Upper lobe of left lung (tissue), 6 donors: Measurements from ENCODE around the gene NEUROG1. TPM values are rescaled to one million over a fixed set of nuclear protein-coding genes. Genes with fewer than 3 reads are reported as not detected.

Source experiments
- ATAC-seq, 2 donors: fragments of 200-7000 bp; cut with Tn5 transposase; one replicate each; pipeline ENCODE4 v1.9.1; 2022; ENCODE audit warnings: mild to moderate bottlenecking in 2 of 2, moderate library complexity in 2 of 2; ENCODE audit not compliant: low FRiP score in 2 of 2
- DNase-seq, 2 donors: peaks; one replicate each; pipeline ENCODE4 v3.0.0-alpha.2; 2019 to 2020
- H3K27ac ChIP-seq, 4 donors: fragments of 200-600 bp; sonication (generic); one replicate each; pipeline ENCODE4 v1.5.1; 2016 to 2019
- H3K27me3 ChIP-seq, 4 donors: fragments of 200-600 bp; sonication (generic); one replicate each; pipeline ENCODE4 v1.5.1; 2017 to 2019
- H3K36me3 ChIP-seq, 4 donors: fragments of 200-600 bp; sonication (generic); one replicate each; pipeline ENCODE4 v1.5.1; 2016 to 2019
- H3K4me1 ChIP-seq, 4 donors: fragments of 200-600 bp; sonication (generic); one replicate each; pipeline ENCODE4 v1.5.1; 2018 to 2019
- H3K4me3 ChIP-seq, 4 donors: fragments of 200-600 bp; sonication (generic); one replicate each; pipeline ENCODE4 v1.5.1; 2017 to 2019; ENCODE audit warnings: mild to moderate bottlenecking in 2 of 4, moderate library complexity in 1 of 4
- H3K9me3 ChIP-seq, 4 donors: fragments of 200-600 bp; sonication (generic); one replicate each; pipeline ENCODE4 v1.5.1; 2018 to 2019
- EP300 ChIP-seq, 4 donors: sonication (generic); formaldehyde crosslinking; IDR thresholded peaks; one replicate each; pipeline ENCODE4 v1.5.1; 2017; ENCODE audit warnings: antibody characterized with exemption in 4 of 4, control low read depth in 2 of 4
- POLR2A ChIP-seq, 4 donors: fragments of 450-650 bp; IDR thresholded peaks; one replicate each; pipeline ENCODE4 v1.5.1; 2016 to 2017; ENCODE audit warnings: antibody characterized with exemption in 4 of 4, mild to moderate bottlenecking in 2 of 4
- POLR2AphosphoS5 ChIP-seq, 2 donors: sonication (generic); formaldehyde crosslinking; IDR thresholded peaks; one replicate each; pipeline ENCODE4 v1.5.1; 2017; ENCODE audit warnings: antibody characterized with exemption in 2 of 2
- WGBS, 2 donors: methylation state at CpG; one replicate each; pipeline ENCODE4 v1.1.5; 2017 to 2018; 5-methylcytosine and 5-hydroxymethylcytosine counted together
- total RNA-seq, 6 donors: library from RNA; depleted of rRNA in 4 of 6; stranded (reverse); fragments of >200 nt in 4 of 6; gene quantifications; one replicate each; pipeline versions ENCODE4 v1.1.0 to v1.2.1, GENCODE V29; 2016 to 2021
- TF ChIP-seq, protein P1 (sequence below), 6 experiments: fragments of 450-650 bp in 4 of 6; fragments of 200-600 bp in 2 of 6; sonication (generic) in 2 of 6; IDR thresholded peaks; one replicate each; pipeline ENCODE4 v1.5.1; 2016 to 2019; ENCODE audit warnings: antibody characterized with exemption in 6 of 6
- donor health status: DM: no; HTN: no; CAD: no; lungs with moderate emphysema.
- donor health status: DM: no; HTN: yes; CAD: no; lungs with severe emphysema.

NEUROG1 gene
- total RNA-seq, 6 donors from 2014 or later = not detected

DNA sequence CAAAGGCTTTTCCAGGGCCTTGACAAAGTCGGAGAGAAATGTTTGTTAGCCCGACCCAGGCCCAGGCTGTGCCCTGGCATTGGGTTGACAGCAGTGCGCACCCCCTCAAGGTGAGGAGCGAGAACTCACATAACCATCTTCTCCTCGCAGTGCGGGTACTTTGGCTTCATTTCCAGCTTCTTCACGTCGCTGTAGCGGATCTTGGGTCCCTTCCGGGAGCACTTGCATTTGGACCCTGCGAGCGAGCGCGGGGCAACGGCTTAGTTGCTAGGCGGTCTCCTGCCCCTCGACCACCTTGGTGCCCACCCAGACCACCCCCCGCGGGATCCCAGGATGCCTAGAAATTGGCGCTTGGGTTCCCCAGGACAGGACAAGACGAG, 42.5 kb upstream of the NEUROG1 start:
- ATAC-seq (no peak), DNase-seq (no peak)
- no peak for TF ChIP-seq POLR2AphosphoS5 (IDR thresholded peaks at IDR 0.05)
- TF ChIP-seq, protein P1, sequence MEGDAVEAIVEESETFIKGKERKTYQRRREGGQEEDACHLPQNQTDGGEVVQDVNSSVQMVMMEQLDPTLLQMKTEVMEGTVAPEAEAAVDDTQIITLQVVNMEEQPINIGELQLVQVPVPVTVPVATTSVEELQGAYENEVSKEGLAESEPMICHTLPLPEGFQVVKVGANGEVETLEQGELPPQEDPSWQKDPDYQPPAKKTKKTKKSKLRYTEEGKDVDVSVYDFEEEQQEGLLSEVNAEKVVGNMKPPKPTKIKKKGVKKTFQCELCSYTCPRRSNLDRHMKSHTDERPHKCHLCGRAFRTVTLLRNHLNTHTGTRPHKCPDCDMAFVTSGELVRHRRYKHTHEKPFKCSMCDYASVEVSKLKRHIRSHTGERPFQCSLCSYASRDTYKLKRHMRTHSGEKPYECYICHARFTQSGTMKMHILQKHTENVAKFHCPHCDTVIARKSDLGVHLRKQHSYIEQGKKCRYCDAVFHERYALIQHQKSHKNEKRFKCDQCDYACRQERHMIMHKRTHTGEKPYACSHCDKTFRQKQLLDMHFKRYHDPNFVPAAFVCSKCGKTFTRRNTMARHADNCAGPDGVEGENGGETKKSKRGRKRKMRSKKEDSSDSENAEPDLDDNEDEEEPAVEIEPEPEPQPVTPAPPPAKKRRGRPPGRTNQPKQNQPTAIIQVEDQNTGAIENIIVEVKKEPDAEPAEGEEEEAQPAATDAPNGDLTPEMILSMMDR (IDR thresholded peaks at IDR 0.05) = no peak
- TF ChIP-seq EP300 (IDR thresholded peaks at IDR 0.05) = no peak
- no peak for TF ChIP-seq POLR2A (IDR thresholded peaks at IDR 0.05)
- H3K36me3 ChIP-seq = no peaks in the 10 kb centered on the region
- H3K4me3 ChIP-seq = peak overlapping the region in 3 of 4 donors; percentile 13 to 33 (median 23)
- peaks cover 0 to 18% (median 8%) of the 10 kb centered on the region in 4 donors for H3K27me3 ChIP-seq
- peaks cover 2 to 19% (median 12%) of the 10 kb centered on the region in 4 donors for H3K4me1 ChIP-seq
- H3K27ac ChIP-seq = no peak overlapping the region
- WGBS, 2 donors = 7% methylated on average over 9 to 19 of the region's 21 CpGs
- H3K9me3 ChIP-seq = no peaks in the 10 kb centered on the region

DNA sequence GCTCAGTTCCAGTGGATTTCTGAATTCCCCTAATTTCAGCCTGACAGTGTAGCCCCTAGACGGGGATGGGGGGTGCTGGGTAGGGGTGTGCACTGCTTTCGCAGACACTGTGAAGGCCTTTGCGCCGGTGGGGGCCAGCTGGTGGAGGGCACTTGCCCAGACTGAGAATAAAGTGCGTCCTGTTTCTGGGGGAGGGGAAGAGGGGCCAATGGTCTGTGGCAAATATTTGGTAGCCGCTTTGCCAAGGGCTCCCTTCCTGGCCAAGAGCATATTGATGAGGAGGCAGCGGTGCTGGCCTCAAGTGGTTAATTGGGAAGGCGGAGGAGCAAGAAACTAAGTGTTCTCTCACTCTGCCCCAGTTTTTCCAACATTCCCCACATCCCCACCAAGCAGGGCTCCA, 41.7 kb upstream of the NEUROG1 start:
- no peak for TF ChIP-seq EP300 (IDR thresholded peaks at IDR 0.05)
- TF ChIP-seq POLR2A (IDR thresholded peaks at IDR 0.05) = no peak
- H3K4me3 ChIP-seq = no peak overlapping the region
- no peaks in the 10 kb centered on the region for H3K9me3 ChIP-seq
- 34 to 36% methylated on average over 4 to 8 of the region's 8 CpGs for WGBS, 2 donors
- peaks cover 2 to 19% (median 12%) of the 10 kb centered on the region in 4 donors for H3K4me1 ChIP-seq
- H3K27ac ChIP-seq = no peak overlapping the region
- no peak for ATAC-seq
- H3K36me3 ChIP-seq = no peaks in the 10 kb centered on the region
- peaks cover 0 to 18% (median 8%) of the 10 kb centered on the region in 4 donors for H3K27me3 ChIP-seq
- no peak for DNase-seq

DNA sequence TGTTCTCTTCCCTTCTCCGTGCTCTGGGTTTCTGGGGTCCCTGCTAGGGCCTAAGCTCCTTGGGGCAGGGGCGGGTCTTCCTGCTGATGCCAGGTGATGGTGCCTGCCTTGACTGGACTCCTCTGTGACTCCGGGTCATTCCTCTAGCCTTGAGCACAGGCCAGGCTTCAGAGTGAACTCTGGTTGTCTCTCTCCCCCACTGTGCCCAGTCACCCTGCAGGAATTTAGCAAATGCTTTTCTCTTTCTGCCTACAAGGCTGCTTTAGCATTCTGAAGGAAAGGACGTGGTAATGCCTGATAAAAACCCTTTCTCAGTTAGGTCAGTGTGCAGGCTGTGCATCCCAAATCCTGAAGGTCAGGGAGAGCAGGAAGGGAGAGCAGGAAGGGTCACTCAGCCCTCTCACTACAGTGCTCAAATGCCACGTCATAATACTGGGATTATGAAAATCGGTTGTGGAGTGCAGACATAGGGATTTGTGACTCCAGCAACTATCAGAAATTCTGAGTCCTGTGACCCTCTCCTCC, 40.4 kb upstream of the NEUROG1 start:
- H3K27ac ChIP-seq = no peak overlapping the region
- H3K4me1 ChIP-seq = peaks cover 2 to 19% (median 12%) of the 10 kb centered on the region in 4 donors
- WGBS, 2 donors = 70 to 72% methylated on average over 6 of the region's 6 CpGs
- ATAC-seq (no peak), DNase-seq (no peak)
- H3K27me3 ChIP-seq = peaks cover 0 to 18% (median 8%) of the 10 kb centered on the region in 4 donors
- H3K9me3 ChIP-seq = no peaks in the 10 kb centered on the region
- H3K4me3 ChIP-seq = no peak overlapping the region
- TF ChIP-seq POLR2AphosphoS5 (IDR thresholded peaks at IDR 0.05) (no peak), EP300 (IDR thresholded peaks at IDR 0.05) (no peak), POLR2A (IDR thresholded peaks at IDR 0.05) (no peak)
- TF ChIP-seq, protein P1 (IDR thresholded peaks at IDR 0.05) = no peak
- H3K36me3 ChIP-seq = no peaks in the 10 kb centered on the region

DNA sequence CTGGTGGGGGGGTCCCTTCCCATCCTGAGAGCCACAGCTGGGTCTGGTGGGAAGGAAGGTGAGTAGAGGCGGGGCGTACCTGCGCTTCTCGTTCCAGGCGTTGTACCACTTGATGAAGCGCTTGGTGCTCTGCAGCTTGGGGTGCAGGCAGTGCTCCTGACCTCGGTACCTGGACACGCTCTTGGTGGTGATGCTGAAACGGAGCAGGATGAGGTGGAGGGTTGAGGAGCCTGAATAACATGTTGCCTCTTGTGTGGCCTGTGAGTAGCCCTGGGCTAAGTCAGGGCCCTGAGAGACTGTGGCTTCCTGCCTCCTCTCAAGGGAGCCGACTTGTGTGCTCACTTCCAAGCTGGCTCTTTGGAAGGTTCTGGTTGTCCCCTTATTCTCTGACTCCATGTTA, 38.7 kb upstream of the NEUROG1 start:
- DNase-seq (no peak), ATAC-seq (no peak)
- Histone ChIP-seq H3K4me1 (peaks cover 2 to 19% (median 12%) of the 10 kb centered on the region in 4 donors), H3K27ac (no peak overlapping the region), H3K36me3 (no peaks in the 10 kb centered on the region), H3K27me3 (peaks cover 0 to 16% (median 8%) of the 10 kb centered on the region in 4 donors), H3K4me3 (no peak overlapping the region), H3K9me3 (no peaks in the 10 kb centered on the region)
- TF ChIP-seq EP300 (IDR thresholded peaks at IDR 0.05) = no peak
- no peak for TF ChIP-seq POLR2AphosphoS5 (IDR thresholded peaks at IDR 0.05)
- WGBS, 2 donors = 92 to 97% methylated on average over 9 to 10 of the region's 10 CpGs

DNA sequence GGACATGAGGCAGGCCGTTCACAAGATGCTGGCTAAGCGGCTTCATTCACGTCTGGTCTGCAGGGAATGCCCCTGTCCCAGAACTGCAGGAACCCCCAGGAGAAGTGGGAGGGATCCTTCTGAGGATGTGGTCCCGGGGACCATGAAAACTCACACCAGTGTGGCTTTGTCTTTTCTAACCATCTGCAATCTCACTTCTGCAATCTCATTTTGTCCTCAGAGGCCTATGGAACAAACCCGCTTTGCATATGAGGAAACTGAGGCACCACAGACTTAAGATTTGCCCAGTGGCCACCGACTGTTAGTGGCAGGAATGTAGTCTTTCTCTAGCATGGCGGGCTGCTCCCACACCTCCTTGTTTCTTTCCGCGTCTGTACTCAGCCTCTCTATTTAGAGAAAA, 36.1 kb upstream of the NEUROG1 start:
- Histone ChIP-seq H3K27ac (no peak overlapping the region), H3K4me1 (no peaks in the 10 kb centered on the region), H3K4me3 (no peak overlapping the region), H3K9me3 (no peaks in the 10 kb centered on the region), H3K36me3 (no peaks in the 10 kb centered on the region), H3K27me3 (no peaks in the 10 kb centered on the region)
- ATAC-seq (no peak), DNase-seq (no peak)
- TF ChIP-seq POLR2AphosphoS5 (IDR thresholded peaks at IDR 0.05) = no peak
- TF ChIP-seq EP300 (IDR thresholded peaks at IDR 0.05) = no peak
- TF ChIP-seq POLR2A (IDR thresholded peaks at IDR 0.05) = no peak
- TF ChIP-seq, protein P1 (IDR thresholded peaks at IDR 0.05) = no peak
- WGBS, 2 donors = 75 to 76% methylated on average over 9 of the region's 9 CpGs

DNA sequence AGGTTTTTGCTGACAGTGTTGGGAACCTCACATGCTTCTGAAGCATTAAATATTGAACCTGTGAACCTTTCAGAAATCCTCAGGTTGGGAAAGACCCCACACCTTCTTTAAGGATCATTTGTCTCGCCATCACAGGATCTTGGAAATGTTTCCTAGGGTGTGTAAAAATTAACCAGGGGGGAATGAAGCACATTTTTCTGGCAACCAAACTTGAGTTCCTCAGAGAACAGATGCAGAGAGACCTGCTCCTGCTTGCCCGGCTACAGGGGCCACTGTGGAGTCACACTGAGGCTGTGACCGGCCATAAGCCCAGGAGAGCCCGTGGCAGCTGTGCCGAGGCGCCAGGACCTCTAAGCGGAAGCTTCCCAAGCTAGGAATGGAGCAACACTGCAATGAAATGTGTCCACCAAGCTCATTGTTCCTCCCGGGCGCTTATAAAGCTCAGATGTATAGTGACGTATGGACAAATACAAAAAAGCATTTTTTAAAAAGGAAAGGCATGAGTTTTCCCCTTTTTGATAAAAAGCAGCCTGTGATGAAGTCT, 35.4 kb upstream of the NEUROG1 start:
- no peak for ATAC-seq
- H3K27me3 ChIP-seq = no peaks in the 10 kb centered on the region

More for the DNA sequence above, 35.4 kb upstream of the NEUROG1 start:
- TF ChIP-seq POLR2A (IDR thresholded peaks at IDR 0.05) (no peak), EP300 (IDR thresholded peaks at IDR 0.05) (no peak), POLR2AphosphoS5 (IDR thresholded peaks at IDR 0.05) (no peak)
- TF ChIP-seq, protein P1 (IDR thresholded peaks at IDR 0.05) = no peak
- Histone ChIP-seq H3K36me3 (no peaks in the 10 kb centered on the region), H3K9me3 (no peaks in the 10 kb centered on the region), H3K27ac (no peak overlapping the region), H3K4me3 (no peak overlapping the region), H3K4me1 (no peaks in the 10 kb centered on the region)
- WGBS, 2 donors = 72% methylated on average over 9 to 10 of the region's 10 CpGs
- DNase-seq = no peak
